Immature natural killer cell (primary cell): Measurements from ENCODE around the gene MIA2. TPM values are rescaled to one million over a fixed set of nuclear protein-coding genes. Genes with fewer than 3 reads are reported as not detected.
A peak's percentile ranks its signal among the peaks of the same experiment; 100 is the strongest.

ENCODE experiments used
- DNase-seq, 3 donors: peaks; one replicate each; pipeline ENCODE4 v3.0.0; 2022; ENCODE audit warnings: mixed read lengths in 1 of 3
- H3K27ac Mint-ChIP-seq, 6 donors: one replicate each; pipeline ENCODE4 v1.8.0; 2020; ENCODE audit warnings: mixed read lengths in 6 of 6, mild to moderate bottlenecking in 5 of 6, inconsistent platforms in 4 of 6, moderate library complexity in 3 of 6
- H3K27me3 Mint-ChIP-seq, 3 donors: one replicate each; pipeline ENCODE4 v1.8.0; 2020 to 2021; ENCODE audit warnings: low read depth in 3 of 3, mild to moderate bottlenecking in 3 of 3, mixed read lengths in 3 of 3, moderate library complexity in 3 of 3, inconsistent platforms in 1 of 3
- H3K36me3 Mint-ChIP-seq, 3 donors: one replicate each; pipeline ENCODE4 v1.8.0; 2020; ENCODE audit warnings: mixed read lengths in 3 of 3, inconsistent platforms in 2 of 3, mild to moderate bottlenecking in 2 of 3
- H3K4me1 Mint-ChIP-seq, 2 donors: one replicate each; pipeline ENCODE4 v1.8.0; 2020; ENCODE audit warnings: inconsistent platforms in 2 of 2, mild to moderate bottlenecking in 2 of 2, mixed read lengths in 2 of 2, moderate library complexity in 1 of 2
- H3K4me3 Mint-ChIP-seq, 5 donors: one replicate each; pipeline ENCODE4 v1.8.0; 2020; ENCODE audit warnings: mild to moderate bottlenecking in 5 of 5, mixed read lengths in 5 of 5, inconsistent platforms in 3 of 5, moderate library complexity in 3 of 5
- H3K9me3 Mint-ChIP-seq, 6 donors: one replicate each; pipeline ENCODE4 v1.8.0; 2020; ENCODE audit warnings: mild to moderate bottlenecking in 6 of 6, mixed read lengths in 6 of 6, inconsistent platforms in 4 of 6, moderate library complexity in 3 of 6
- polyA plus RNA-seq, 3 donors: library from polyadenylated mRNA; unstranded; fragments of 300-500 nt; fragmentation: Illumina TruSeq; gene quantifications; one replicate each; pipeline ENCODE4 v1.2.3, GENCODE V29; 2021

Gene MIA2
- polyA plus RNA-seq, 3 donors from 2014 or later, result 14.1 to 38.6 (median 27.6) TPM

DNA sequence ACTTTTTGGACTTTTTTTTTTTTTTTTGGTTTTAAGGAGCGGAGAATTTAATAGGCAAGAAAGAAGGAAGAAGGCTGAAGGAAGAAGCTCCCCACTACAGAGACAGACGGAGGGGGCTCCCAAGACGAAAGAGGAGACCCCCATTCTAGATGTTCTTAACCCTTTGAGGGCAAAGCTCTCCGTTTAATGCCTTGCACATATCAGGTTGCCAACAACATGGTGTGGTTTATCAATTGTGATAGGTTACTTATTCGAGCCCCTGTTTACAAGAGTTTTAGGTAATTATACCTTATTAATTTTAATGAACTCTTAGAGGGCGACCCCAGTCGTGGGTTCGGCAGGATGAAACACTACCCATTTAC, 199.7 kb downstream of the MIA2 start:
- peaks cover 37 to 39% of the 10 kb centered on the region in 2 donors for H3K4me1 Mint-ChIP-seq
- no peaks in the 10 kb centered on the region for H3K36me3 Mint-ChIP-seq
- no peak for DNase-seq
- peak overlapping the region; percentile 88 to 100 (median 100) for H3K27ac Mint-ChIP-seq
- peak overlapping the region; percentile 91 to 100 (median 98) for H3K4me3 Mint-ChIP-seq
- peaks cover 7 to 19% (median 17%) of the 10 kb centered on the region in 3 donors for H3K27me3 Mint-ChIP-seq
- H3K9me3 Mint-ChIP-seq, result no peaks in the 10 kb centered on the region

DNA sequence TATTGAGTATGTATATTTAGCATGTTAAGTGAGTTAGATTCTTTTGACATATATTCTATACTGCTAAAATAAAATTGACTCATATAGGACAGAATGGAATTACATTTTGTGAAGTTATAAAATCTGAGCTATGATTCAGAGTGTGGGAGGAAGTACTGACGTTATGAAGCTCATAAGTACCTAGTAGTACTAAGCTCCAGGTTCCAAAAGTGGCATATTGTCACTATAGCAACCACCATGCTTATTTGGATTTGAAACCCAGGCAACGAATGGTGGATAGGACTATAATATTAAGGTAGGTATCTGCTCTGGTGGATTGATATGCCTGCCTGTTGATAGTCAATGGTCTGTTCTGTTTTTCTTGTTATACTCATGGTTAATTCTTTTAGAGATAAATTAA, 200.7 kb downstream of the MIA2 start:
- Mint-ChIP-seq H3K4me1 (peaks cover 28 to 29% of the 10 kb centered on the region in 2 donors), H3K27ac (no peak overlapping the region), H3K9me3 (no peaks in the 10 kb centered on the region), H3K27me3 (peaks cover 7 to 22% (median 17%) of the 10 kb centered on the region in 3 donors), H3K36me3 (no peaks in the 10 kb centered on the region), H3K4me3 (peak overlapping the region in 1 of 5 donors; percentile 36)
- no peak for DNase-seq

DNA sequence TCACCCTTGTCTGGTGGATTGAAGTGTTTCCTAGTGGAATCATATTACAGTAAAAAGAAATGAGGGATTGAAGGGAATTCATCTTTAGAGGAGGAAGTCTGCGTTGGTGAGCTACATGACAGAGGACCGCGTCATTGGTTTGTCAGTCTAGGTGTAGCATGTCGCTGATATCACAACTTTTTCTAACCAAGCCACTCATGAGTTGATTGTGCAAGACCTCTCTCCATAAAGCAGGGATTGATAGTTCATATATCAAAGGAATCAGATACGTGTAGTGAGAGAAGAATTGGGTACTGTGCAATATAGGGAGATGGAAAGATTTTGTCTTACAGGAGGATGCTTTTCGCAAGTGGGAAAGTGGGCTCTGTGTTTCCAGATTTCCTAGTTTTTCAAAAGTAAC, 201.5 kb downstream of the MIA2 start:
- H3K27ac Mint-ChIP-seq, result no peak overlapping the region
- no peaks in the 10 kb centered on the region for H3K9me3 Mint-ChIP-seq
- DNase-seq, result no peak
- no peak overlapping the region for H3K4me3 Mint-ChIP-seq
- peaks cover 19 to 21% of the 10 kb centered on the region in 2 donors for H3K4me1 Mint-ChIP-seq
- H3K27me3 Mint-ChIP-seq, result peaks cover 7 to 22% (median 17%) of the 10 kb centered on the region in 3 donors
- no peaks in the 10 kb centered on the region for H3K36me3 Mint-ChIP-seq

Other genes with a start within 250 kb of the MIA2 start
- gene SEC23A, start 130.7 kb upstream of the MIA2 start, polyA plus RNA-seq, result 10 to 100 TPM; 19.3 to 35.1 (median 29.1) TPM
- gene GEMIN2, start 119.6 kb upstream of the MIA2 start, polyA plus RNA-seq, result 10 to 100 TPM in 2 of 3 donors, 1 to 10 TPM in 1; 8.6 to 12.8 (median 10.1) TPM
- gene TRAPPC6B, start 63.6 kb upstream of the MIA2 start, polyA plus RNA-seq, result 10 to 100 TPM; 11.2 to 19.0 (median 13.0) TPM
- 10 to 100 TPM in 2 of 3 donors, 1 to 10 TPM in 1; 9.5 to 34.7 (median 17.1) TPM for gene PNN, start 58.7 kb upstream of the MIA2 start, polyA plus RNA-seq
- gene FBXO33, start 198.5 kb downstream of the MIA2 start, polyA plus RNA-seq, result 10 to 100 TPM; 13.4 to 18.2 (median 17.6) TPM